KG1 (cell line): ENCODE data around the gene ITPRID1.

Source experiments
- DNase-seq: peaks from one replicate; lab custom pipeline; 2025; lab: John Stamatoyannopoulos, UW

Gene ITPRID1

GRCh38 chr7:31695859-31696614, 182.1 kb downstream of the ITPRID1 start:
- DNase-seq, result no peak

GRCh38 chr7:31699050-31699449, 185.2 kb downstream of the ITPRID1 start:
- DNase-seq, result no peak

GRCh38 chr7:31702354-31702753, 188.5 kb downstream of the ITPRID1 start:
- DNase-seq, result no peak

GRCh38 chr7:31705377-31705776, 191.5 kb downstream of the ITPRID1 start:
- DNase-seq, result no peak

- DNase-seq, result no peak
These were observed 193.2 kb downstream of the ITPRID1 start for GRCh38 chr7:31707089-31707488.
